ENCODE results near the gene PDE4D.

The PDE4D gene

GRCh38 chr5:59054963-59055528 is 838.5 kb downstream of the PDE4D start:
- no peak for DNase-seq

DNA sequence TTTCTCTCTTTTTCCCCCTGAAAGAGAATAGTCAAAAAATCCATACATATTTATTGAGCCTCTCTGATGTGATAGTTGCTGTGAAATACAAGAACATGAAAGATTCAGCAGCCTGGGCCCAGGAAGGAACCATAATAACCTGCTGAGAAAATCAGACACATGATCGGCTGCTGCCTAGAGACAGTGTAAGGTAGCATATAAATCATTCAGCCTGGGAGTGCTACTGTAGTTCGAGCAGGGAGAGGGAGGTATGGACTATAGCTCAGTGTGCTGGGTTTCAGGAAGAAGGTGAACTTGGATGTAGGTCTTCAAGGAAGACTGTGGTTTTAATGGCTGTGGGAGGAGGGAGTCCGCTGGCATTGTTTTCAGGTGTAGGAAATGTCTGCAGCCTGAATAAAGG is 841.6 kb downstream of the PDE4D start:
- DNase-seq: no peak

GRCh38 chr5:59049095-59049494 is 844.4 kb downstream of the PDE4D start:
- DNase-seq: no peak

DNA sequence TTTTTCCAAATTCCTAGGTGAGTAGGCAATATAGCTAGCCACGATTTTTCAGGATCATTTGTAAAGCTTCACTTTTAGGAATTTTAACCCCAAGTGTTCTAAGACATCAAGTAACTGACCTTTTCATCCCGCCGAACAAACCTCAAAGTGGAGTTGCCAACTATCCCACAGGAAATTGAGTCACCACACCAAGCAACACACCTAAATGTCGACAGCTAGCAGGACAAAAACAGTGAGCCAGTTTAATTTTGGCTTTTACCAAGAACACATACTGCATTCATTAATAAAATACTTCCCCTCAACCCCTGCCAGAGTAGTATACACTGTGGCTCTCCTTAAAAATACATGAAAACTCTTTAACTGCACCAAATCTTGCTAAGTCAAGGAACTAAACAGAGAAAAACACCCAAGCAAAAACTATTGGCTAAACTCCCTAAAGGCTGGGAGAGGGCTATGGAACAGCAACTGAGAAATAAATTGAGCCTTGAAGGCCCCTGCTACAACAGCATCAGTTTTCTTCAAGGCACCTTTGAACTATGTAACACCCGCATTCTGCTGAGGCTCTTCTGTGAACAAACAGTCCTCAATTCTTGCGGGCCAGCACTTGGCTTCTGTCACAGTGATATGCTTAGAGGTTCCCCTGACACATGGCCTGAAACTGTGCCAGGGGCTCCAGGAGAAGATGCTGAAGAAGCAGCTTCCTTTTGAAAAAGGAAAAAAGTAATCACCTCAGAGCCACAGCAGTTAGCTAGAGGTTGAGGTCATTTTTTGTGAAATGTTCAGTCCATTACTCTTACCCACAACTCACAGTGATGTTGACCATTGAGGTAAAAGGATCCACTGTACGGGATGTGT is 851.1 kb downstream of the PDE4D start:
- DNase-seq: no peak

GRCh38 chr5:59041355-59041754 is 852.2 kb downstream of the PDE4D start:
- DNase-seq: no peak

DNA sequence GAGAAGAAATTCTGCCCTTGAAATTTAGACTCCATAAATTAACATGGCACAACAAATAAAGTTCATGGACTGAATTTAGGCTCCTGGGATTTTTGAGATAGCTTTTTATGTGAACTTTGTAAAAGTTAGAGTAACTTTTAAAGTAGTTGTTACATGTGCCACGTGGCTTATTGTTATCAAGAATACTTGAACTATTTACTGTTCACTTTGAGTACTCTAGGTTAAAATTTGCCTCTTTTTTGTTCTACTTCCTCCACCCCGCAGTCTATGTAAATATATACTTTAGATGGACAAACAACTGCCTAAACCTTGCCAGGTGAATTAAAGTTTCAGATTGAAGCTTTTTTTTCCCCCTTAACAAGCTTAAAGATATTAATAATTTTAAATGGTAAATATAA is 852.7 kb downstream of the PDE4D start:
- DNase-seq: no peak

GRCh38 chr5:59040024-59040803 is 853.3 kb downstream of the PDE4D start:
- no peak for DNase-seq

DNA sequence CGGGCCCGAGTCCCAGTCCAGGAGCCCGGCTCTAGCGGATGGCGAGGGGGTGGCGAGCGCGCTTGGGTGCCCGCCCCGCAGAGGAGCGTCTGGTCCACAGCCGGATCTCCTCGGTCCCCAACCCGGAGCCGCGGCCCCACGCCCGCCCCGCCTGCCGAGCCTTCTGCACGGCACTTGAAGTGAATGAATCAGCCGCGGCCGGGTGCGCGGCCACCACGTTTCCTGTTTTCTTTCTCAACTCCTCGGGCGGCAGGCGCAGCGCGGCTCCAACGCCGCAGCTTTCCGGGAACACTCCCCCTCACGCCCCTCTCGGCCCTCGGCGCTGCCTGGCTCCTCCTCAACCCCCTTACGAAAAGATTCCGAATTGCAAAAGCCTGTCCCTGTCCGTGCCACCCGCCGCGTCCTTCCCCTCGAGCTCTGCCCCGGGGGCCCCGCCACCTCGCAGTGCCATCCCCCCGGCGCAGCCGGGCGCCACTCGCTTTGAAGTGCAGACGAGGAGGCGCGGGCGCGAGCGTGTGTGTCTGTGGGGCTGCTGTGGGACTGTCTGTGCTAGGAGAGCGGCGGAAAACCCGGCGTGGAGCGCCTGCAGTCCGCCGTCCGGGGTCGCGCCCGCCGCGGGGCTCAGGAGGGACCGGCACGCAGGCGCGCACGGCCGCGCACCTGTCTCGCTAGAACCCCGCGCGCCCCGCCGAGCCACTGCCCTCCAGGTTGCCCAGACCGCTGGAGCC is 854.1 kb downstream of the PDE4D start:
- DNase-seq: peak; percentile 93

DNA sequence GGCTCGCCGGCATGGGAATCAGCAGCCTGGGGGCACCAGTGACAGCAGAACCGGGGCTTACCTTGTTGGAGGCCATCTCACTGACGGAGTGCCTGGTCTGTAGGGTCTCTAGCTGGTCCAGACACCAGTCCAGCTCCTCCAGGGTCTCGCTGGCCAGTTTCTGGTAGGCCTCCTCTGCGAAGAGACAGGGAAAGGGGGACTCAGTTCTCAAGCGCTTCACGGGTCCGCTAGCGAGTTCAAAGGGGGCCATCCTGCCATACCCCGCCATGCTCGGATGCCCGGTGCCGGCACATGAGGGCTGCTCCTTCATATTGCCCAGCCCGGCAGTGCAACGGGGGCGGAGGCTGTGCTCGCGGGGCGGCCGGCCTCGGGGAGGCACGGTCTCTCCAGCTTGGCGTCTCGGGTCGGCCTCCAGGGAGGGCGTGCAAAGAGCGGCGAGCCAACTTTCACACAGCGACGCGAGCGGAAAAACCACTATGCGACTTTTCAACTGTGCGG is 854.7 kb downstream of the PDE4D start:
- no peak for DNase-seq

- DNase-seq: no peak
Observed at GRCh38 chr5:59037941-59038797, 855.4 kb downstream of the PDE4D start.

DNA sequence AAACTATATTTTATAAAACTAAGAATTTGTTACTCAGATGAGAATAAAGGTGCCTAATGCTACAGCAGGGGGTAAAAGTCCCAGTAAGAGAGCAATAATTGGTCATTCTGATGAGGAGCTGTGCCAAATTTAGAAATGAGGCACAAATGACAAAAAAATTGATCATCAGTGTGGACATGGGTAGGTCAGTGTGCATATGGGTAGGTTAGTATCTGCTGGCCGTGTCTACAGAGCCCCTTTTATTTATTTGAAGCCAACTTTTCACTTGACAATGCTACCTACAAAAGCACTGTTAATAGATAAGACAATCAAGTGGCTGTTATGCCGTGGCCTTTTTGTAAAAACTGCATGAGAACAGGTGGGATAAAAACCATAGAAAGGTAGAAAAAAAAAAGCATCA is 856.1 kb downstream of the PDE4D start:
- no peak for DNase-seq

GRCh38 chr5:59037041-59037440 is 856.5 kb downstream of the PDE4D start:
- no peak for DNase-seq

DNA sequence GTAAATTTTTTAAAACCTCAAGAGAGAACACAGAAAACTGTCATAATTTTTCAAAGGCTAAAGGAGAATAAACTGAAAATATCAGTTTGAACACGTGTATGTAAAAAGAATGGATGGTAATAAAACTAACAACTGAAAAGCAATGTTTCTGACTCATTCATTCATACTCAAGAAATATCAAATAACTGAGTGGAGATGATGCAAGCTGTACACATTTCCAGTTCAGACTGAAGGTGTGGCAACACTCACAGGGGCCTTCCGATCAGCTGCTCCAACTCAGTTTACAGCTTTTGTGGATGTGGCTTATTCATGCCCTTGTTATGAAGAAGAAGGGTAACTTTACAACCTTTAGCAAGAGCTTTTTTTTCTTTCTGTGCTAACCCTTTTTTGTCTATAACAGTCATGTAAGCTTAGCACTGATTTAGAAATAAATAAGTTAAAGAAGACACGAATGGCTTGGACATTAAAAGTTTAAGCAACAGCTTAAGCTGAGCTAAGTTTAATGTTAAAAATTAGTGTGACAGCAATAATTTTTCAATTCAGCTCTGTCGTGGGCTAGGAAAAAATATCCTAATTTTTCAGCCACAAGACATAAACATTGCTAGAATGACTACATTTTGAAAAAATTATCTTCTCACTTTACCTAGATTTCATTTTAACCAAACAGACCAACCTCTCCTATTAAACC is 857.1 kb downstream of the PDE4D start:
- DNase-seq: peak; percentile 47

GRCh38 chr5:59035681-59036080 is 857.8 kb downstream of the PDE4D start:
- no peak for DNase-seq

DNA sequence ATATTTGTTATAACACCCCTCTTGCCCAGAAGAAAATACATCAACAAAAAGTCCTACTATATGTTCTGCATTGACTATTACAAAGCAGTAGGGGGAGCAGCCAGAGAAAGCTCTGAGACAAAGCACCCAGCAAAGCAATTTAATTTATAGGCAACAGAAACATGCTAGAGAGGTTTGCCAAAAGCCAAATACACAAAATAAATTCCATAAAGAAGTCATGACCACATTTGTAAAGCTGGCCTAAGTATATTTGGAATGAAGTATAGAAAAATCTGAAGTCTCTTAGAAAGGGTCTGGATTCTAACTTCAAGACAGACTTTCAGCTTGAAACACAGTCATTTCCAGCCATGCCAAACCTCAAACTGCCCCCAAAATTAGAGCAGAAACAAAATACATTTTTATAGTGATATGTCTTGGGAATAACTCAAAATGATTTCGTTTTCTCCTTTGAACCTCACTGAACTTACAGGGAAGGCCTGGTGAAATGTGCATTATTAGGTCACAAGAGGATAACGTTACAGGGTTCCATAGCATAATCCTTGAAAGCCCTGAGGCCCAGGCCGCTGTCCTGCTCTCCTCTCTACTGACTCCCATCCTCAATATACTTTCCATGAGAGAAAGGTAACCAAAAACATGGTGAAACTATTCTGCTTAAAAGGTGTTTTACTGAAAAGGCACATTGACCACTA is 858.9 kb downstream of the PDE4D start:
- DNase-seq: no peak

DNA sequence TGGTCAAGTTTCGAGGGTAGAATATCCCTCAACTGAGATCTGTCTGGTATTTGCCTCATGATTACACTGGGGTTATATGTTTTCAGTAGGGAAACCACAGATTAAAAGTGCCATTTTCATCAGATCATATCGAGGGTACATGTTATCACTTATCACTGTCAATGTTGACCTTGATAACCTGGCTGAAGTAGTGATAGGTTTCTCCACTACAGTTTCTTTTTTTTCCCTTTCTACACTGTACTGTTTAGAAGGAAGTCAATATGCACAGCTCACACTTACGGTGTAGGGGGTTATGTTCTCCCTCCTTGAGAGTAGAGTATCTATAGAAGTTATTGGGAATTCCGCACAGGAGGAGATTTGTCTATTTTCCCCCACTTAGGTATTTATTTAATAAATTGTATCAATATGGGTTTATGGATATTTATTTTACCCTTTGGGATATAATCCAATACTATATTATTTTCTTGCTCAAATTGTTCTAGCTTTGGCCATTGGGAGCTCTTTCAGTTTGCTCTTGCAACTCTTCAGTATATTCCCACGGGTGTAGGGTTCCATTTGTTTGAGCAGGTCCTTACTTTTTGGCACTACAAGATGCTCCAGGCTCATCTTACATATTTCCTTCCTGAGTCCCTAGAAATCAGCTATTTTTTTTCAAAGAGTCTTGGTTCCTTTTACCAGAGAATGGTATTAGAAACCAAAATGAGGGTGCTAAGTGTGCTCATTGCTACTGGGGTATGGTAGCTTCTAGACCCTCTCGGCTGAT is 866.2 kb downstream of the PDE4D start:
- no peak for DNase-seq

DNA sequence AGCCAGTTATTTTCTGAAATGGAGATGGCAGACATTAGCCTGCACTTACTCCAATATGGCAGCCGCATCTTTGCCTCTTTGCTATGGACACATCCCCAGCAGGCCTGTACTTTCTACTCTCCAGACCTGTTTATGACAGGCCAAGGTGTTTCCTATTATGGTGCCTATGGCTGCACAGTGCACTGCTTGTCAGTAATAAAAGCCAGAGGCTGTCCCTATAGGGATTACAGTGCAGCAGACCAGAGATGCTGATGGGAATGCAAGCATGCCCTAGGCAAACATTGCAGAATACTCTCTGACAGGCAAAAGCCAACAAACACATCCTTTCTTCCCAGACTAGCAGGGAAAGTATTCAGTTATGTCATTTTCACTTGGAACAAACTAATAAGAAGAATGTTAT is 867.8 kb downstream of the PDE4D start:
- DNase-seq: no peak

- DNase-seq: no peak
Observed at GRCh38 chr5:59021837-59022514, 871.5 kb downstream of the PDE4D start.

DNA sequence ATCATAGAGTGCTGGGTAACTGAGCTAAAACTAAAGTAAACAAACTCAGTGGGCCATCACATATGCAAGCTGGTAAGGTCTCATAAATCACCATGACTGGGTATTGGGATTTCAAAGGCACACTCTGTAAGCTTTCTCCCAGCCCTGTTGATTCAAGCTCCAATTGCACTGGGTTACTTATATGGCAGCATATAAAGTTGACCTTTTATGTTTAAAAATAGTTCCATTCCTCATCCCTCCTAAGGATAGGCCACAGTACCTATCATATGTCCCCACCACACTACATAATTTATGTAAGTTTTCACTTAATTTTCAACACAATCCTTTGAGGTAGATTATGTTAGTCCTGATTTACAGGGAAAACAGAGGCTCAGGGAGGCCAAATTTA is 872.2 kb downstream of the PDE4D start:
- DNase-seq: no peak

All from activated T-cell treated with anti-CD3 and anti-CD28 coated beads, Interleukin-2, amount 50 U/mL, for 1 hour (primary cell).